Inflammatory macrophage treated with lipopolysaccharide for 4 hours (primary cell): ENCODE data around the gene DSCAM.

Experiments used
- DNase-seq: peaks from one replicate; pipeline ENCODE4 v3.0.0-alpha.2; 2020

Gene DSCAM

GRCh38 chr21:40016667-40017066 lies 830.3 kb downstream of the DSCAM start:
- DNase-seq = no peak

GRCh38 chr21:40016234-40016633 lies 830.7 kb downstream of the DSCAM start:
- DNase-seq = no peak

GRCh38 chr21:40015818-40016217 lies 831.1 kb downstream of the DSCAM start:
- DNase-seq = no peak

GRCh38 chr21:40014394-40014793 lies 832.6 kb downstream of the DSCAM start:
- DNase-seq = no peak

GRCh38 chr21:40013001-40013735 lies 833.8 kb downstream of the DSCAM start:
- no peak for DNase-seq

GRCh38 chr21:40011371-40011770 lies 835.6 kb downstream of the DSCAM start:
- no peak for DNase-seq

GRCh38 chr21:40002978-40003377 lies 844.0 kb downstream of the DSCAM start:
- DNase-seq = no peak

- no peak for DNase-seq
Measured at GRCh38 chr21:39984286-39984991, 862.5 kb downstream of the DSCAM start.

GRCh38 chr21:39980241-39980820 lies 866.6 kb downstream of the DSCAM start:
- no peak for DNase-seq

- no peak for DNase-seq
Measured at GRCh38 chr21:39979321-39979720, 867.6 kb downstream of the DSCAM start.

- no peak for DNase-seq
Measured at GRCh38 chr21:39976800-39977199, 870.2 kb downstream of the DSCAM start.

- DNase-seq = no peak
Measured at GRCh38 chr21:39972976-39973770, 873.8 kb downstream of the DSCAM start.

GRCh38 chr21:39972471-39972870 lies 874.5 kb downstream of the DSCAM start:
- DNase-seq = no peak

GRCh38 chr21:39971956-39972355 lies 875.0 kb downstream of the DSCAM start:
- no peak for DNase-seq

- DNase-seq = no peak
Measured at GRCh38 chr21:39969691-39970364, 877.1 kb downstream of the DSCAM start.

GRCh38 chr21:39968010-39968409 lies 878.9 kb downstream of the DSCAM start:
- no peak for DNase-seq

- DNase-seq = no peak
Measured at GRCh38 chr21:39966786-39967185, 880.2 kb downstream of the DSCAM start.

- DNase-seq = no peak
Measured at GRCh38 chr21:39965026-39965425, 881.9 kb downstream of the DSCAM start.

GRCh38 chr21:39961251-39961650 lies 885.7 kb downstream of the DSCAM start:
- DNase-seq = no peak
